PC-3 (cell line): ENCODE data around the gene CFAP299.

Experiments
- CTCF ChIP-seq: fragments of 300-600 bp; sonication (generic); conservative IDR thresholded peaks from 2 replicates; pipeline ENCODE4 v1.5.1; 2017; ENCODE audit warnings: antibody characterized with exemption, low read depth, mild to moderate bottlenecking, low read length
- EZH2 ChIP-seq: fragments of 300-600 bp; sonication (generic); IDR thresholded peaks from one replicate; pipeline ENCODE4 v1.6.1; 2017; ENCODE audit warnings: antibody characterized with exemption, mild to moderate bottlenecking, low read length; ENCODE audit not compliant: unreplicated experiment
- EZH2phosphoT487 ChIP-seq: fragments of 300-600 bp; sonication (generic); IDR thresholded peaks from 2 replicates; pipeline ENCODE4 v1.6.1; 2018; ENCODE audit warnings: mild to moderate bottlenecking, antibody characterized with exemption, low read length, borderline replicate concordance

- no peak for TF ChIP-seq EZH2
- no peak for TF ChIP-seq CTCF
- TF ChIP-seq EZH2phosphoT487 = no peak
Observed at GRCh38 chr4:80576796-80577195, 241.3 kb downstream of the CFAP299 start.
